SU-DHL-6 (cell line): Measurements from ENCODE around the gene RAMP3.

ENCODE experiments used
- H2AFZ ChIP-seq: fragments of 200-600 bp; sonication (generic); 2 replicates; pipeline ENCODE4 v1.6.1; 2014; ENCODE audit warnings: low read depth, mild to moderate bottlenecking, moderate library complexity, mixed read lengths, antibody characterized with exemption, low read length; ENCODE audit not compliant: severe bottlenecking
- H3F3A ChIP-seq: fragments of 200-600 bp; shearing (Covaris generic); 2 replicates; pipeline ENCODE4 v1.6.0; 2016; ENCODE audit warnings: antibody characterized with exemption, mild to moderate bottlenecking; ENCODE audit not compliant: insufficient read depth
- H3K27ac ChIP-seq: fragments of 200-600 bp; sonication (generic); 2 replicates; pipeline ENCODE4 v1.5.1; 2016; ENCODE audit warnings: low read depth, mild to moderate bottlenecking, low read length, moderate library complexity, mixed read lengths
- H3K27me3 ChIP-seq: fragments of 200-600 bp; sonication (generic), shearing (Covaris generic); 2 replicates; pipeline ENCODE4 v1.6.0; 2014; ENCODE audit warnings: mild to moderate bottlenecking, low read length
- H3K36me3 ChIP-seq: fragments of 200-600 bp; sonication (generic); 2 replicates; pipeline ENCODE4 v1.6.1; 2014; ENCODE audit warnings: mild to moderate bottlenecking, low read length, mixed read lengths
- H3K4me2 ChIP-seq: fragments of 300-600, 200-600 bp; shearing (Covaris generic), sonication (generic); 2 replicates; pipeline ENCODE4 v1.6.0; 2014; ENCODE audit warnings: low read length, low read depth, mild to moderate bottlenecking; ENCODE audit not compliant: poor library complexity, severe bottlenecking
- H3K4me3 ChIP-seq: fragments of 200-600 bp; sonication (generic); 2 replicates; pipeline ENCODE4 v1.5.1; 2014; ENCODE audit warnings: antibody characterized with exemption, low read length, mild to moderate bottlenecking, mixed read lengths; ENCODE audit not compliant: insufficient read depth, poor library complexity, severe bottlenecking
- H3K79me2 ChIP-seq: fragments of 200-600 bp; sonication (generic); 2 replicates; pipeline ENCODE4 v1.6.1; 2014; ENCODE audit warnings: mild to moderate bottlenecking, low read length, moderate library complexity; ENCODE audit not compliant: insufficient read depth
- H3K9ac ChIP-seq: fragments of 200-600 bp; sonication (generic); 2 replicates; pipeline ENCODE4 v1.7.0; 2014; ENCODE audit warnings: mild to moderate bottlenecking, low read length
- H3K9me2 ChIP-seq: fragments of 200-600 bp; sonication (generic); replicated peaks from 2 replicates; pipeline ENCODE4 v1.6.1; 2014; ENCODE audit warnings: low read length; ENCODE audit not compliant: insufficient read depth
- H3K9me3 ChIP-seq: fragments of 200-600 bp; sonication (generic); 2 replicates; pipeline ENCODE4 v1.6.1; 2014; ENCODE audit warnings: low read length, mixed read lengths; ENCODE audit not compliant: insufficient read depth
- H4K20me1 ChIP-seq: fragments of 200-600 bp; sonication (generic); 2 replicates; pipeline ENCODE4 v1.6.1; 2014; ENCODE audit warnings: low read depth, mild to moderate bottlenecking, antibody characterized with exemption, low read length, moderate library complexity, mixed read lengths
- EZH2phosphoT487 ChIP-seq: fragments of 200-600 bp; sonication (generic), shearing (Covaris generic); conservative IDR thresholded peaks from 2 replicates; pipeline ENCODE4 v1.6.1; 2018; ENCODE audit warnings: mild to moderate bottlenecking, antibody characterized with exemption, low read length, moderate library complexity, mixed read lengths
- TF ChIP-seq, protein P1 (sequence below): fragments of 200-600 bp; sonication (generic); IDR thresholded peaks from one replicate; pipeline ENCODE4 v1.5.1; 2017; ENCODE audit warnings: antibody characterized with exemption, mild to moderate bottlenecking, low read length, moderate library complexity; ENCODE audit not compliant: insufficient read depth, poor library complexity, severe bottlenecking

The RAMP3 gene

DNA sequence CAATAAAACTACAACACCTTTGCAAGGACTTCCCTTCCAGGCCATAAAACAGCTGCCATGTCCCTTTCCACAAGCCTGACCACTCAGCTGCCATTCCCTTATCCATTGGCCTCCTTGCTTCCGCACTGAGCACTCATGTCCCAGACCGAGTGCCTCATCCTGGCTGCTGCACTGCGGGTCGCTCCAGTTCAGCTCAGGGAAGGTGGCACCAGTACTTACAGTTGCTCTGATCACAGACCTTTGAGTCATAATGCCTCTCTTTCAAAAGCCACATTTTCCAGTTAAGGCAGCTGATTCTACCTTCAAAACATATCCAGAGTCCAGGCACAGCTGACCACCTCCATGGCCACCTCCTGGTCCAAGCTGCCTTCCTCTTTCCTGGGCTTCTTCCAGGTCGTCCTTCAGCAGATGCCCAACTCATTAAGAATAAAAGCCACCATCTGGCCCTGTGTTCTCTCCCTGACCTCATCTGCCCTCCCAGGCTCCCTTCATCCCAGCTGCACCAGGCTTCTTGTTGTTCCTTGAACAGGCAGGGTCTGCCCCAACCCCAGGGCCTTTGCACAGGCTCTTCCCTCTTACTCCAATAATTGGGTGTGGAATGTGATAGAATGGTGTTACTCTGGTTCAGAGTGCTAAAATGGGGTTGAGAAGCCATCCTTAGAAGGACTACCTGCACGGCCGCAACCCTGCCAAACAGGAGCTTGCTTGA, 64.5 kb downstream of the RAMP3 start:
- Histone ChIP-seq H2AFZ (no peak overlapping the region), H4K20me1 (no peaks in the 10 kb centered on the region), H3K4me2 (no peak overlapping the region), H3K36me3 (no peaks in the 10 kb centered on the region), H3K9me3 (no peaks in the 10 kb centered on the region), H3F3A (no peaks in the 10 kb centered on the region), H3K27me3 (no peaks in the 10 kb centered on the region), H3K4me3 (no peak overlapping the region), H3K9ac (no peak overlapping the region), H3K9me2 (no peaks in the 10 kb centered on the region), H3K79me2 (no peaks in the 10 kb centered on the region), H3K27ac (no peak overlapping the region)
- no peak for TF ChIP-seq EZH2phosphoT487

DNA sequence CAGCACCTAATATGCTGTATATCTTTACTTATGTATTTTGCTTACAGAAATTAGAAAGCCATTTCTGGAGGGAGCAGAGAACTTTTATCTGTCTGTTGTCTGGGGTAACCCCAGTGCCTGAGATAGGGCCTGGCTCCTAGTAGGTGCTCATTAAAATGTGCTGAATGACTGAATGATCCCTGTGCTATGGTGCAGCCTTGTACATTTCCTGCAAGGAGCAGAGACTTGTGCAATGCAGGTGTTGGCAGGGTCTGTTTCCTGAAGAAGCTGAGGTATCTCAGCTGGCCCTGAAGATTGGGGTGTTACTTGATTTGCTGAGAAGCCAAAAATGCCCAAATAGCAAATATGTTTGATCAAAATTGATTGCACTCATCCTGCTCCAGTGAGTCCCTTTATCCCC, 65.5 kb downstream of the RAMP3 start:
- H4K20me1 ChIP-seq, result no peaks in the 10 kb centered on the region
- no peaks in the 10 kb centered on the region for H3K9me3 ChIP-seq
- no peak overlapping the region for H3K4me2 ChIP-seq
- H3K9ac ChIP-seq, result no peak overlapping the region
- H3F3A ChIP-seq, result no peaks in the 10 kb centered on the region
- no peaks in the 10 kb centered on the region for H3K36me3 ChIP-seq
- no peak overlapping the region for H3K27ac ChIP-seq
- no peaks in the 10 kb centered on the region for H3K79me2 ChIP-seq
- TF ChIP-seq EZH2phosphoT487, result no peak
- TF ChIP-seq, protein P1, sequence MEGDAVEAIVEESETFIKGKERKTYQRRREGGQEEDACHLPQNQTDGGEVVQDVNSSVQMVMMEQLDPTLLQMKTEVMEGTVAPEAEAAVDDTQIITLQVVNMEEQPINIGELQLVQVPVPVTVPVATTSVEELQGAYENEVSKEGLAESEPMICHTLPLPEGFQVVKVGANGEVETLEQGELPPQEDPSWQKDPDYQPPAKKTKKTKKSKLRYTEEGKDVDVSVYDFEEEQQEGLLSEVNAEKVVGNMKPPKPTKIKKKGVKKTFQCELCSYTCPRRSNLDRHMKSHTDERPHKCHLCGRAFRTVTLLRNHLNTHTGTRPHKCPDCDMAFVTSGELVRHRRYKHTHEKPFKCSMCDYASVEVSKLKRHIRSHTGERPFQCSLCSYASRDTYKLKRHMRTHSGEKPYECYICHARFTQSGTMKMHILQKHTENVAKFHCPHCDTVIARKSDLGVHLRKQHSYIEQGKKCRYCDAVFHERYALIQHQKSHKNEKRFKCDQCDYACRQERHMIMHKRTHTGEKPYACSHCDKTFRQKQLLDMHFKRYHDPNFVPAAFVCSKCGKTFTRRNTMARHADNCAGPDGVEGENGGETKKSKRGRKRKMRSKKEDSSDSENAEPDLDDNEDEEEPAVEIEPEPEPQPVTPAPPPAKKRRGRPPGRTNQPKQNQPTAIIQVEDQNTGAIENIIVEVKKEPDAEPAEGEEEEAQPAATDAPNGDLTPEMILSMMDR, result no peak
- no peaks in the 10 kb centered on the region for H3K9me2 ChIP-seq
- no peaks in the 10 kb centered on the region for H3K27me3 ChIP-seq
- no peak overlapping the region for H2AFZ ChIP-seq
- no peak overlapping the region for H3K4me3 ChIP-seq

DNA sequence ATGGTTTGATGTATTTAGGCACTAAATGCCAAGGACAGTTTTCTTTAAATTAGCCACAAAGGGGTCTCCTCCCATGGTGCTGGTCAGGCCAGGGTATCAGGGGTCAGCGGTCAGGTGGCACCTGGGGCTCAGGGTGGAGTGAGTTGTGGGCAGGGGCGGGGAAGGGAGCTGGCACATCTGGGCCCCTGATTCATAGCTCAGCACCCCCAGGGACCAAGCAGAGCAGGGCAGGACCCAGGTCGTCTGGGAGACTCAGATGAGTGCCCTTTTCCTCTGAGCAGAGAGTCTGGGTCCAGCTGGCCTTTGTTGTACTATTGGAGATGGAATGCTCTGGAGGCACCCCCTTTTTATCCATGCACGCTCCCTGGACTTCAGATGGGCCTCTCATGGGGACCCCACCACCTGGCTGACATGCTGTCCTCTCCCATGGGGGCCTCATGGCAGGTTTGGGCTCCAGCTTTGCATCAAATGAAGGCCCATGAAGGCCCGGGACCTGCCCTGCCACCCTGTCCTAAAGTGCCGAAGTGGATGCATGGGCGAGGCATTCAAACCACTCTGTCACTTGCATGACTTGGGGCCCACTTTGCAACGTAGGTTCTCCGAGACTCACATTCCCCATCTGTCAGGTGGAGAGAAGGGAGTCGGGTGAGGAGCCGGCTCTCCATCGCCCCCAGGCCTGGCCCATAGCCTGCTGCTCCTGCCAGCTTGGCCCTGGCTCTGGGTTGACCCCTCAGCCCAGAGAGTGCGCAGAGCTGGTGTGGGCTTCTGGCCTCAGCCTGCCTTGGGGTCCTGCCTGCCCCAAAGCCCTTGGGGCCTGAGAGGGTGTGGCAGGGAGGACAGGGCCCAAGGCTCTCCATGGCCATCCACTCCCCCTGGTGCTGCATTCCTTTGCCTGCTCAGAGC, 66.4 kb downstream of the RAMP3 start:
- Histone ChIP-seq H3K36me3 (no peaks in the 10 kb centered on the region), H3F3A (no peaks in the 10 kb centered on the region), H4K20me1 (no peaks in the 10 kb centered on the region), H3K79me2 (no peaks in the 10 kb centered on the region), H3K9me3 (no peaks in the 10 kb centered on the region), H3K9me2 (no peaks in the 10 kb centered on the region), H3K4me2 (no peak overlapping the region), H3K9ac (no peak overlapping the region), H3K27me3 (no peaks in the 10 kb centered on the region), H2AFZ (no peak overlapping the region), H3K27ac (no peak overlapping the region), H3K4me3 (no peak overlapping the region)
- TF ChIP-seq EZH2phosphoT487, result no peak
- TF ChIP-seq, protein P1, result no peak

DNA sequence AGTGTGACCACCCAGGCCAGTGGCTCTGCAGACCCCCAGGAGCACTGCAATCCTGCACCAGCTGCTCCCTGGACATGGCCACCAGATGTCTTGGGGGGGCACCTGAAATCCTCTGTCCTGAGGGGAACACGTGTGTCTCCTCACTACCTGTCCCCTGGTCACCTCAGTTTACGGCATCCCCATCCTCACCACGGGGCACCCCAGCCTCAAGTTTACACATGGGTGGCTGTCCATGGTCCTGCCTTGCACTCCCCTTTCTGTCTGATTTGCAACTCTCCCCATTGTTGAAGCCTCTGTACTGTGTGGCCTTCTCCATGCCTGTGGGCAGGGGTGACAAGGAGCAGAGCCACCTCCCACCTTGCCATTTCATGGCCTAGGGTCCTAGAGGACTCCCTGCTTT, 67.2 kb downstream of the RAMP3 start:
- H3K27me3 ChIP-seq, result no peaks in the 10 kb centered on the region
- no peaks in the 10 kb centered on the region for H3K79me2 ChIP-seq
- no peak overlapping the region for H2AFZ ChIP-seq
- no peak overlapping the region for H3K9ac ChIP-seq
- H3K9me3 ChIP-seq, result no peaks in the 10 kb centered on the region
- no peak overlapping the region for H3K27ac ChIP-seq
- no peak overlapping the region for H3K4me3 ChIP-seq
- no peaks in the 10 kb centered on the region for H3K36me3 ChIP-seq
- no peaks in the 10 kb centered on the region for H3K9me2 ChIP-seq
- TF ChIP-seq, protein P1, result no peak
- no peak for TF ChIP-seq EZH2phosphoT487
- H4K20me1 ChIP-seq, result no peaks in the 10 kb centered on the region
- H3F3A ChIP-seq, result no peaks in the 10 kb centered on the region
- H3K4me2 ChIP-seq, result no peak overlapping the region
